ENCODE results near the gene KLF17.

KLF17 gene

DNA sequence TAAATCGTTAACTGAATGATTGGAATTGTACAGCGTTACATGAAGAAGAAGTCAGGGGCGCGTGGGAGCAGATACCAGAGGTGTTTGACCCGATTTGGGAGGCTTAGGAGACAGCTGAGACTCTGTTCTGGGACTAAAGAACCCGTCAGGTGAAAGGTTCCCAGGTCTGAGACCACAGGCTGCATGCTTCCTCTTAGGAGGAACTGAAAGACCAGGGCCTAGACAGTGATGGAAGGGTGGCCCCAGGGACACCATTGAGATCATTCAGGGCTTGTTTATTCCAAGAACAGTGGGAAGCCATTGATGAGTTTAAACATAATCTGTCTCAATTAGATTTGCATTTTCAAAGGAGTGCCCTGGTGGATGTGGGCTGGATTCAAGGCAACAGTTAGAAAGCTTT, 904 bp downstream of the KLF17 start:
- no peak for DNase-seq (ENCODE audit: low read depth)
- TF ChIP-seq CTCF (IDR thresholded peaks at IDR 0.05; ENCODE audit: low read length, missing control alignments), result no peak
- H3K4me3 ChIP-seq (replicated peaks; ENCODE audit: low read depth, low read length), result no peak overlapping the region

GRCh38 chr1:44120398-44120949, 1.9 kb downstream of the KLF17 start:
- TF ChIP-seq CTCF (IDR thresholded peaks at IDR 0.05; ENCODE audit: low read length, missing control alignments), result no peak
- H3K4me3 ChIP-seq (replicated peaks; ENCODE audit: low read depth, low read length), result no peak overlapping the region
- DNase-seq (ENCODE audit: low read depth), result no peak

- H3K4me3 ChIP-seq (replicated peaks; ENCODE audit: low read depth, low read length), result no peak overlapping the region
- DNase-seq (ENCODE audit: low read depth), result no peak
- TF ChIP-seq CTCF (IDR thresholded peaks at IDR 0.05; ENCODE audit: low read length, missing control alignments), result no peak
Measured at GRCh38 chr1:44129616-44130500, 11.2 kb downstream of the KLF17 start.

- DNase-seq (ENCODE audit: low read depth), result no peak
- TF ChIP-seq CTCF (IDR thresholded peaks at IDR 0.05; ENCODE audit: low read length, missing control alignments), result no peak
- H3K4me3 ChIP-seq (replicated peaks; ENCODE audit: low read depth, low read length), result no peak overlapping the region
Measured at GRCh38 chr1:44131411-44131810, 12.8 kb downstream of the KLF17 start.

GRCh38 chr1:44134071-44134920, 15.7 kb downstream of the KLF17 start:
- TF ChIP-seq CTCF (IDR thresholded peaks at IDR 0.05; ENCODE audit: low read length, missing control alignments), result no peak
- DNase-seq (ENCODE audit: low read depth), result no peak
- no peak overlapping the region for H3K4me3 ChIP-seq (replicated peaks; ENCODE audit: low read depth, low read length)

DNA sequence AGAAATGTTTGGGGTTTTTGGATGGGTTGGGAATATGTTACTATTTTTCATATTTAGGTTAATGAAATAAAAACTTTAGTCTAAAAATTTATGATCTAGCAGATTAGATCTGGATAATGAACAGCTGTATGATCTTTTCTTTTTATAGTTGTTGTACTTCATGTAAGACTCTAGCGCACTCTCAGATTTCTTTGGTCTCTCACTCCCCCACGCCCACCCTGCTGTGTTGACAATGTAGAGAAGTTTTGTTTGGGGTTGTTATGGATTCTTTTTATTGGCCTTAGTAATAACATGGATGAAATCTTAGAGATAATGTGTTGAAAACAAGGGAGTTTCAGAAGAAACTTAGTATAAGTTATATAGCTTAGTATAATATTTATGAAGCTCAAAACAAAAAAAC, 17.3 kb downstream of the KLF17 start:
- no peak for TF ChIP-seq CTCF (IDR thresholded peaks at IDR 0.05; ENCODE audit: low read length, missing control alignments)
- DNase-seq (ENCODE audit: low read depth), result no peak
- no peak overlapping the region for H3K4me3 ChIP-seq (replicated peaks; ENCODE audit: low read depth, low read length)

All from fibroblast of pulmonary artery (primary cell).